HL-60 (cell line): ENCODE data around the gene ARPC5.

Experiments
- DNase-seq, 2 experiments: peaks; one replicate each; pipeline ENCODE4 v3.0.0-alpha.2; 2010 to 2020; ENCODE audit warnings: low read depth in 1 of 2, low spot score in 1 of 2
- H3K27ac ChIP-seq: fragments of 250-450 bp; sonication (Bioruptor Pico); replicated peaks from 2 replicates; pipeline ENCODE4 v1.5.1; 2020; ENCODE audit warnings: mild to moderate bottlenecking, moderate library complexity
- H3K27me3 ChIP-seq: fragments of 250-450 bp; sonication (Bioruptor Pico); 2 replicates; pipeline ENCODE4 v1.5.1; 2021; ENCODE audit warnings: mild to moderate bottlenecking, moderate library complexity; ENCODE audit not compliant: insufficient read depth, poor library complexity, severe bottlenecking
- H3K4me3 ChIP-seq: replicated peaks from 2 replicates; pipeline ENCODE4 v1.5.1; 2011; ENCODE audit warnings: mild to moderate bottlenecking, control low read depth, low read length; ENCODE audit not compliant: insufficient read depth
- CTCF ChIP-seq: IDR thresholded peaks from one replicate; pipeline ENCODE4 v1.5.1; 2011; ENCODE audit warnings: low read length, control low read depth, inconsistent platforms; ENCODE audit not compliant: insufficient read depth
- GABPA ChIP-seq: IDR thresholded peaks from 2 replicates; pipeline ENCODE4 v1.6.1; 2012; ENCODE audit warnings: low read depth
- POLR2AphosphoS5 ChIP-seq: IDR thresholded peaks from 2 replicates; pipeline ENCODE4 v1.6.1; 2012; ENCODE audit warnings: low read depth
- REST ChIP-seq: IDR thresholded peaks from 2 replicates; pipeline ENCODE4 v1.6.1; 2012; ENCODE audit warnings: low read depth; ENCODE audit not compliant: insufficient replicate concordance
- SPI1 ChIP-seq: IDR thresholded peaks from 2 replicates; pipeline ENCODE4 v1.6.1; 2012; ENCODE audit warnings: low read depth, mild to moderate bottlenecking, borderline replicate concordance

Gene ARPC5

GRCh38 chr1:183635099-183635605, 431 bp downstream of the ARPC5 start:
- H3K27me3 ChIP-seq, result no peaks in the 10 kb centered on the region
- DNase-seq, result peak in 1 of 2 experiments; percentile 17
- peak overlapping the region; percentile 89 for H3K27ac ChIP-seq
- H3K4me3 ChIP-seq, result peak overlapping the region; percentile 97
- TF ChIP-seq GABPA (no peak), REST (no peak), POLR2AphosphoS5 (no peak), CTCF (no peak), SPI1 (no peak)

GRCh38 chr1:183634429-183635065, 1.0 kb downstream of the ARPC5 start:
- TF ChIP-seq REST (no peak), SPI1 (no peak), GABPA (no peak), CTCF (no peak)
- Histone ChIP-seq H3K4me3 (peak overlapping the region; percentile 97), H3K27ac (peak overlapping the region; percentile 89), H3K27me3 (no peaks in the 10 kb centered on the region)
- DNase-seq, result no peak

- DNase-seq, result peak; percentile 63 to 71
- Histone ChIP-seq H3K27me3 (no peaks in the 10 kb centered on the region), H3K4me3 (peak overlapping the region; percentile 97), H3K27ac (peak overlapping the region; percentile 89)
- TF ChIP-seq POLR2AphosphoS5 (no peak), REST (no peak), CTCF (no peak)
Measured at GRCh38 chr1:183633676-183634343, 1.8 kb downstream of the ARPC5 start.
